ENCODE results near the gene TSEN2. TPM values are rescaled to one million over a fixed set of nuclear protein-coding genes. Genes with fewer than 3 reads are reported as not detected.
"Not testable (repeated sequence)": the region's sequence is repeated elsewhere in the genome, so short reads cannot be mapped to it uniquely, and the experiment has no call there.

TSEN2 gene
- total RNA-seq, 2 experiments from 2014 or later: 9.4 to 10.7 TPM

GRCh38 chr3:12456441-12456840 is 27.8 kb upstream of the TSEN2 start:
- Mint-ChIP-seq H3K9me3 (ENCODE audit: insufficient read depth) (no peaks in the 10 kb centered on the region), H3K27ac (no peak overlapping the region), H3K4me3 (no peak overlapping the region), H3K36me3 (ENCODE audit: low read depth) (no peaks in the 10 kb centered on the region), H3K27me3 (ENCODE audit: low read depth) (no peaks in the 10 kb centered on the region), H3K4me1 (ENCODE audit: low read depth) (no peaks in the 10 kb centered on the region)
- POLR2A ChIA-PET: interaction anchor here (0.6 kb wide), 1 partner anchor 328 kb away, joined by 4 read pairs; no protein-coding TSS in a partner anchor
- DNase-seq (no peak), ATAC-seq (no peak)
- CTCF ChIA-PET: no interaction called here

DNA sequence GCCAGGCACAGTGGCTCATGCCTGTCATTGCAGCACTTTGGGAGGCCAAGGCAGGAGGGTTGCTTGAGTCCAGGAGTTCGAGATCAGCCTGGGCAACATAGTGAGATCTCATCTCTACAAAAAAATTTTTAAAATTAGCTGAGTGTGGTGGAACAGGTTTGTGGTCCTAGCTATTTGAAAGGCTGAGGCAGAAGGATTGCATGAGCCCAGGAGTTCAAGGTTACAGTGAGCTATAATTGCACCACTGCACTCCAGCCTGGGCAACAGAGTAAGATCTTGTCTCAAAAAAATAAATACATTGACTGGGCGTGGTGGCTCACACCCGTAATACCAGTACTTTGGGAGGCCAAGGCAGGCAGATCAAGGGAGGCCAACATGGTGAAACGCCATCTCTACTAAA is 26.9 kb upstream of the TSEN2 start:
- ATAC-seq; POLR2A ChIA-PET; DNase-seq; H3K27me3 Mint-ChIP-seq (ENCODE audit: low read depth); H3K9me3 Mint-ChIP-seq (ENCODE audit: insufficient read depth); H3K4me3 Mint-ChIP-seq; H3K27ac Mint-ChIP-seq; H3K36me3 Mint-ChIP-seq (ENCODE audit: low read depth); H3K4me1 Mint-ChIP-seq (ENCODE audit: low read depth): not testable (repeated sequence)
- CTCF ChIA-PET: interaction anchor here (1.3 kb wide), 1 partner anchor 22 kb away, joined by 4 read pairs; no protein-coding TSS in a partner anchor

DNA sequence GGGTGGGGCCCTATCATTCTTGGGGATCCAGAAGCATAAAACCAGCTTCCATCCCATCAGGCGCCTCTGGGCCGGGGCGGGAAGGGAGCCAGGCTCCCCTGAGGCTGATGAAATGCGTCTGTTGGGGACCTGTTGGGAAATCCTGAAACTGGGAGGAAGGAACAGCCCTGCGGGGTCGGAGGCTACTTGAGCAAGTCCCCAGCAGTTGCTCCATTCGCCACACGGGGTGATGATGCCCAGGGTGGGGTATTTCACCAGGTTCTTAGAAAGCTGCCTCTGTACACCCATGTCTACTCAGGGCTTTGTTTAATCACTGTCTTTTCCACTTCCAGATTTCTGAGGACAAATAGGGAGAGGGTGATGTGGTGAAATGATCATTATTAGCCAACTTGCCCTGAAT is 25.4 kb upstream of the TSEN2 start:
- DNase-seq (no peak), ATAC-seq (no peak)
- Mint-ChIP-seq H3K27ac (no peak overlapping the region), H3K4me3 (no peak overlapping the region), H3K27me3 (ENCODE audit: low read depth) (no peaks in the 10 kb centered on the region), H3K36me3 (ENCODE audit: low read depth) (no peaks in the 10 kb centered on the region), H3K9me3 (ENCODE audit: insufficient read depth) (no peaks in the 10 kb centered on the region), H3K4me1 (ENCODE audit: low read depth) (peaks cover 6% of the 10 kb centered on the region)
- CTCF ChIA-PET: interaction anchor here (0.5 to 1.3 kb wide), 2 partner anchors 16 to 20 kb away, joined by 3 to 4 read pairs; no protein-coding TSS in a partner anchor
- POLR2A ChIA-PET: no interaction called here

DNA sequence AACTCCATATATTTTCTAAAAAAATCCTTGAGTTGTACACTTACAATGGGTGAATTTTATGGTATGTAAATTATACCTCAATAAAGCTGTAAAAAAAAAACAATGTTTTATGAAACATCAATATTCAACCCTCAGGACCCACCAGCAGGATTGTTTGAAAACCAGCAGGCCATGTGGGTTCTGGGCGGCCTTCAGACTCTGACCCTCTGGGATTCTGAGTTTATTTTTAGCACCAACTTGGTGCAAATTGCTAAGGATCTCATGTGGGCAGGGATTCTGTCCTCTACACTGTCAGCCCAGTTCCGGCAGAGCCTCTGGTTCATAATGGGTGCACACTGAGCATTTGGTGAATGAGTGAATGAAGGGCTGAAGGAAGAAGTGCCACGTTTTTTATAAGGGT is 24.2 kb upstream of the TSEN2 start:
- ChIA-PET CTCF (no interaction called here), POLR2A (no interaction called here)
- ATAC-seq (no peak), DNase-seq (no peak)
- H3K36me3 Mint-ChIP-seq (ENCODE audit: low read depth): no peaks in the 10 kb centered on the region
- H3K9me3 Mint-ChIP-seq (ENCODE audit: insufficient read depth): no peaks in the 10 kb centered on the region
- H3K4me3 Mint-ChIP-seq: no peak overlapping the region
- H3K27me3 Mint-ChIP-seq (ENCODE audit: low read depth): no peaks in the 10 kb centered on the region
- peaks cover 6% of the 10 kb centered on the region for H3K4me1 Mint-ChIP-seq (ENCODE audit: low read depth)
- no peak overlapping the region for H3K27ac Mint-ChIP-seq

GRCh38 chr3:12461097-12461649 is 23.1 kb upstream of the TSEN2 start:
- no peaks in the 10 kb centered on the region for H3K36me3 Mint-ChIP-seq (ENCODE audit: low read depth)
- peaks cover 6% of the 10 kb centered on the region for H3K4me1 Mint-ChIP-seq (ENCODE audit: low read depth)
- no peak for DNase-seq
- no peak overlapping the region for H3K27ac Mint-ChIP-seq
- no peaks in the 10 kb centered on the region for H3K9me3 Mint-ChIP-seq (ENCODE audit: insufficient read depth)
- no peak overlapping the region for H3K4me3 Mint-ChIP-seq
- CTCF ChIA-PET: interaction anchor here (1.2 to 1.3 kb wide), 2 partner anchors 9 to 19 kb away, joined by 3 to 5 read pairs; no protein-coding TSS in a partner anchor
- no peaks in the 10 kb centered on the region for H3K27me3 Mint-ChIP-seq (ENCODE audit: low read depth)
- no peak for ATAC-seq
- POLR2A ChIA-PET: interaction anchor here (0.6 kb wide), 1 partner anchor 23 kb away, joined by 3 read pairs; the partner anchor contains the start of gene TSEN2

GRCh38 chr3:12462159-12462947 is 21.9 kb upstream of the TSEN2 start:
- ATAC-seq (peak; percentile 64), DNase-seq (peak; percentile 36)
- no peaks in the 10 kb centered on the region for H3K9me3 Mint-ChIP-seq (ENCODE audit: insufficient read depth)
- H3K36me3 Mint-ChIP-seq (ENCODE audit: low read depth): no peaks in the 10 kb centered on the region
- H3K4me3 Mint-ChIP-seq: no peak overlapping the region
- peaks cover 6% of the 10 kb centered on the region for H3K4me1 Mint-ChIP-seq (ENCODE audit: low read depth)
- ChIA-PET CTCF (interaction anchor here (1.2 to 1.3 kb wide), 2 partner anchors 8 to 17 kb away, joined by 3 to 5 read pairs; no protein-coding TSS in a partner anchor), POLR2A (interaction anchor here (0.7 kb wide), 1 partner anchor 291 kb away, joined by 3 read pairs; no protein-coding TSS in a partner anchor)
- no peaks in the 10 kb centered on the region for H3K27me3 Mint-ChIP-seq (ENCODE audit: low read depth)
- peak overlapping the region; percentile 45 for H3K27ac Mint-ChIP-seq

DNA sequence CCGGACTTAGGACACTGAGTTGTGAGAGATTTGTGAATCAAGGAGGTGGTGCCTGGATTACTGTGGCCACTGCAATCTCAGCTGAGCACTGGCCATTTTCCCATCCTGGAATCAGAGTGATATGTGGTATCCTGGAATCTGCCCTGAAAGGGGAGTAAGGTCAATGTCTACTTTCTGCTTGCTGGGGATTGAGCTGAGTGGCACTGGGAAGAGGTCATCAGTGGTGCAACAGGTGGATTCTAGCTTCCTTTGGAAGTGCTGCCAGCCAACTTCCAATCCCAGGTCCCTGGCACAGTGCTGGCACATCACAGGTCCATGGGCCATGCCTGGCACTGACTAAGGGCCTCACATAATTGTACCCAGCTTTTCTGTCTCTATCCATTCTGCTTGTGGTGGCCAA is 20.6 kb upstream of the TSEN2 start:
- H3K36me3 Mint-ChIP-seq (ENCODE audit: low read depth): no peaks in the 10 kb centered on the region
- DNase-seq: no peak
- no peaks in the 10 kb centered on the region for H3K27me3 Mint-ChIP-seq (ENCODE audit: low read depth)
- H3K9me3 Mint-ChIP-seq (ENCODE audit: insufficient read depth): no peaks in the 10 kb centered on the region
- H3K27ac Mint-ChIP-seq: no peak overlapping the region
- ChIA-PET CTCF (interaction anchor here (1.2 kb wide), 1 partner anchor 13 kb away, joined by 3 read pairs; no protein-coding TSS in a partner anchor), POLR2A (no interaction called here)
- no peak overlapping the region for H3K4me3 Mint-ChIP-seq
- peaks cover 6% of the 10 kb centered on the region for H3K4me1 Mint-ChIP-seq (ENCODE audit: low read depth)
- no peak for ATAC-seq

DNA sequence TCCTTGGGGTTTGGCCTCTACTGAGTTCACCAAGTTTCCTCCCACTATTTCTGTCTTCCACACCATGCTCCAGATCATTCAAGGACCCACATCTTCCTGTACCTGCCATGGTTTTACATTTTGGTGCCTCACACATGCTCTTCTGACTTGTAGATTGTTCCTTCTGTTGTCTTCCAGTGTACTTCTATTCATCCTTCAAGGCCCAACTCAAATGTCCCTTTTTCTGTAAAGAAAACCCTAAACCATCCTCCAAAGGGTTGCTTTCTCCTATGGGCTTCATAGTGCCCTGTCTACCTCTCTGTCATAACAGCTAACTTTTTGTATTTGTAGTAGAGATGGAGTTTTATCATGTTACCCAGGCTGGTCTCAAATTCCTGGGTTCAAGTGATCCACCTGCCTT is 20.1 kb upstream of the TSEN2 start:
- H3K36me3 Mint-ChIP-seq (ENCODE audit: low read depth): no peaks in the 10 kb centered on the region
- no peaks in the 10 kb centered on the region for H3K9me3 Mint-ChIP-seq (ENCODE audit: insufficient read depth)
- no peak overlapping the region for H3K4me3 Mint-ChIP-seq
- H3K27ac Mint-ChIP-seq: no peak overlapping the region
- ChIA-PET POLR2A (no interaction called here), CTCF (interaction anchor here (1.2 kb wide), 1 partner anchor 12 kb away, joined by 3 read pairs; no protein-coding TSS in a partner anchor)
- H3K27me3 Mint-ChIP-seq (ENCODE audit: low read depth): no peaks in the 10 kb centered on the region
- DNase-seq: no peak
- H3K4me1 Mint-ChIP-seq (ENCODE audit: low read depth): peaks cover 6% of the 10 kb centered on the region
- ATAC-seq: no peak

GRCh38 chr3:12465151-12465835 is 19.0 kb upstream of the TSEN2 start:
- POLR2A ChIA-PET: no interaction called here
- DNase-seq: no peak
- Mint-ChIP-seq H3K27me3 (ENCODE audit: low read depth) (no peaks in the 10 kb centered on the region), H3K9me3 (ENCODE audit: insufficient read depth) (no peaks in the 10 kb centered on the region), H3K27ac (no peak overlapping the region), H3K4me3 (no peak overlapping the region), H3K4me1 (ENCODE audit: low read depth) (peaks cover 6% of the 10 kb centered on the region), H3K36me3 (ENCODE audit: low read depth) (no peaks in the 10 kb centered on the region)
- no peak for ATAC-seq
- CTCF ChIA-PET: interaction anchor here (1.0 kb wide), 1 partner anchor 330 kb away, joined by 3 read pairs; no protein-coding TSS in a partner anchor

- no peaks in the 10 kb centered on the region for H3K27me3 Mint-ChIP-seq (ENCODE audit: low read depth)
- peaks cover 6% of the 10 kb centered on the region for H3K4me1 Mint-ChIP-seq (ENCODE audit: low read depth)
- no peak overlapping the region for H3K4me3 Mint-ChIP-seq
- ChIA-PET POLR2A (no interaction called here), CTCF (interaction anchor here (1.0 kb wide), 1 partner anchor 331 kb away, joined by 3 read pairs; no protein-coding TSS in a partner anchor)
- ATAC-seq: no peak
- DNase-seq: no peak
- no peaks in the 10 kb centered on the region for H3K36me3 Mint-ChIP-seq (ENCODE audit: low read depth)
- no peaks in the 10 kb centered on the region for H3K9me3 Mint-ChIP-seq (ENCODE audit: insufficient read depth)
- no peak overlapping the region for H3K27ac Mint-ChIP-seq
These were observed 18.4 kb upstream of the TSEN2 start for GRCh38 chr3:12465836-12466225.

DNA sequence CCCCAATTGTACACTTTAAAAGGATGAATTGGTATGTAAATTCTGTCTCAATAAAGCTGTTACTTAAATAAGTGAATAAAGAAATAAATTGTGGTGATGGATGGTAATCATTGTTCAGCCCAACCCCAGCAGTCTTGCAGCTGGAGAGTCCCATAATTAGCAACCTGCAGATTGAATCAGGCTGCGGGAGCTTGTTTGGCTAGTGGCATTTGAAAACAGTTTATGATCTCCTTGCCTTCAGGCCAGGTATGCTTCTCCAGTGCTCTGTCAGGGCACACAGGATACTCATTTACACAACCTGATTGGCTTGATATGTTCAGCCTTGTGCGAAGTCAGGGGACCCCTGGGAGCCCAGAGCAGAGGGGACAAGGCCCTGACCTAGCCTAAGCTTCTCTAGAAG is 16.5 kb upstream of the TSEN2 start:
- no peaks in the 10 kb centered on the region for H3K27me3 Mint-ChIP-seq (ENCODE audit: low read depth)
- CTCF ChIA-PET: interaction anchor here (1.4 kb wide), 1 partner anchor 12 kb away, joined by 3 read pairs; no protein-coding TSS in a partner anchor
- POLR2A ChIA-PET: no interaction called here
- ATAC-seq (no peak), DNase-seq (no peak)
- H3K9me3 Mint-ChIP-seq (ENCODE audit: insufficient read depth): no peaks in the 10 kb centered on the region
- H3K36me3 Mint-ChIP-seq (ENCODE audit: low read depth): no peaks in the 10 kb centered on the region
- H3K4me1 Mint-ChIP-seq (ENCODE audit: low read depth): peaks cover 4% of the 10 kb centered on the region
- H3K27ac Mint-ChIP-seq: no peak overlapping the region
- H3K4me3 Mint-ChIP-seq: no peak overlapping the region

DNA sequence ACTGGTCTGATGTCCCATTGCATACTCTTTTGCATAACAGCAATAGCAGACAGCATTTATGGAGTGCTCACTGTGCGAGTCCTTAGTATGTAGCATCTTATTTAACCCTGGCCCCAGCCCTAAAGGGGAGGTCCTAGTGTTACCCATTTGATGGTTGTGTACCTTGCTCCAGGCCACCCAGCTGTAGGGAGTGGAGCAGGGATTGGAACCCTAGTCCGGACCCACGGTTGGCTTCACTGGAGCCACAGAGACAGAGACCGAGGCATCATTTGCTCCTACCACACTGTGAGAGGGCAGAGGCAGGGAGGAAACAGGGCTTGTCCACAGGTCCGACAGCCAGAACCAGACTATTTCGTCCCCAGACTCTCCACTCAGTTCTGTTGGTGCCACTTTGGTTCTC is 16.0 kb upstream of the TSEN2 start:
- no peak for ATAC-seq
- H3K27me3 Mint-ChIP-seq (ENCODE audit: low read depth): no peaks in the 10 kb centered on the region
- H3K36me3 Mint-ChIP-seq (ENCODE audit: low read depth): no peaks in the 10 kb centered on the region
- ChIA-PET CTCF (interaction anchor here (1.4 kb wide), 1 partner anchor 11 kb away, joined by 3 read pairs; no protein-coding TSS in a partner anchor), POLR2A (no interaction called here)
- H3K9me3 Mint-ChIP-seq (ENCODE audit: insufficient read depth): no peaks in the 10 kb centered on the region
- no peak for DNase-seq
- H3K27ac Mint-ChIP-seq: no peak overlapping the region
- no peak overlapping the region for H3K4me3 Mint-ChIP-seq
- H3K4me1 Mint-ChIP-seq (ENCODE audit: low read depth): peaks cover 3% of the 10 kb centered on the region
